ENCODE data around the gene KCTD17.

DNA sequence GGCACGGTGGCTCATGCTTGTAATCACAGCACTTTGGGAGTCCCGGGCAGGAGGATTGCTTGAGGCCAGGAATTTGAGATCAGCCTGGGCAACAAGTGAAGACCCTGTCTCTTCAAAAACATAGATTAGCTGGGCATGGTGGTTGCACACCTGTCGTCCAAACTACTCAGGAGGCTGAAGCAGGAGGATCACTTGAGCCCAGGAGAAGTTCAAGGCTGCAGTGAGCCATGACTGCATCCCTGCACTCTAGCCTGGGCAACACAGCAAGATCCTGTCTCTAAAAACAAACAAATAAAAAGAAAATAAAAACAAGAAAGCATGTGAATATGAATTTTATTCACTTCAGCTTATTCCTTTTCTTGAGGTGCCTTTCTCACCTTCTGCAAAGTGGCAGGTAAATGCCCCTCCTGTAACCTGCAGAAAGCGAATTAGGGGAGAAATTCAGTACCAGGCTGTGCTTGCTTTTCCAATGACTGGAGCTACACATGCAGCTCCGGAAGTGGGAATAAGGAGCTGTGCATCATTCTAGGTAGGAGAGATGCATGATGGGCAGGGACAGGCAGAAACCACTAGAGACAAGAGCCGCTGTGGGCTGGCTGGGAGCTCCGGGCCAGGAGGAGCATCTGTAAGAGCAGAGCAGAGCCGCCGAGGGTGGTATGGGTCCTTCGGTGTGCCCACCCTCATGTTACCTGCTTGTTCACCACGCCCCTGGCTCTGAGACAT lies 14.7 kb upstream of the KCTD17 start:
- TF ChIP-seq, protein P1, sequence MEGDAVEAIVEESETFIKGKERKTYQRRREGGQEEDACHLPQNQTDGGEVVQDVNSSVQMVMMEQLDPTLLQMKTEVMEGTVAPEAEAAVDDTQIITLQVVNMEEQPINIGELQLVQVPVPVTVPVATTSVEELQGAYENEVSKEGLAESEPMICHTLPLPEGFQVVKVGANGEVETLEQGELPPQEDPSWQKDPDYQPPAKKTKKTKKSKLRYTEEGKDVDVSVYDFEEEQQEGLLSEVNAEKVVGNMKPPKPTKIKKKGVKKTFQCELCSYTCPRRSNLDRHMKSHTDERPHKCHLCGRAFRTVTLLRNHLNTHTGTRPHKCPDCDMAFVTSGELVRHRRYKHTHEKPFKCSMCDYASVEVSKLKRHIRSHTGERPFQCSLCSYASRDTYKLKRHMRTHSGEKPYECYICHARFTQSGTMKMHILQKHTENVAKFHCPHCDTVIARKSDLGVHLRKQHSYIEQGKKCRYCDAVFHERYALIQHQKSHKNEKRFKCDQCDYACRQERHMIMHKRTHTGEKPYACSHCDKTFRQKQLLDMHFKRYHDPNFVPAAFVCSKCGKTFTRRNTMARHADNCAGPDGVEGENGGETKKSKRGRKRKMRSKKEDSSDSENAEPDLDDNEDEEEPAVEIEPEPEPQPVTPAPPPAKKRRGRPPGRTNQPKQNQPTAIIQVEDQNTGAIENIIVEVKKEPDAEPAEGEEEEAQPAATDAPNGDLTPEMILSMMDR (IDR thresholded peaks at IDR 0.05), result no peak
- no peak for TF ChIP-seq ZFX (IDR thresholded peaks at IDR 0.05; ENCODE audit: borderline replicate concordance)

Data from 22Rv1 (cell line).